Measurements from ENCODE around the gene EZR.

EZR gene

GRCh38 chr6:158819213-158819976, at the start of gene EZR:
Gene EZR, minus strand, starts transcription at chr6:158819368. Its CDS starts 1,275 bp downstream, at chr6:158818093.
- peak; percentile 79 to 80 for DNase-seq (ENCODE audit: low read depth in 2 of 2)

DNA sequence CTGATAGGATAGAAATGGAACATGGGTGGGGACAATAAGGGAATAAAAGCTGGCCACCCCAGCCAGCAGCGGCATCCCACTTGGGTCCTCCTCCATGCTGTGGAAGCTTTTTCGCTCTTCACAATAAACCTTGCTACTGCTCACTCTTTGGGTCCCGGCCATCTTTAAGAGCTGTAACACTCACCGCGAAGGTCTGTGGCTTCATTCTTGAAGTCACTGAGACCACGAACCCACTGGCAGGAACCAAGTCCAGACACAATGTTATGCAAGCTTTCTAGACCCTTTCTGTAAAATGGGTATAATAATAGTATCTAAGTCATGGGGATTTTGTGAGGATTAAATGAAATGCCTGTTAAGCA, 48.9 kb upstream of the EZR start:
- DNase-seq (ENCODE audit: low read depth in 2 of 2), result no peak

GRCh38 chr6:158867381-158868121, 48.4 kb upstream of the EZR start:
- DNase-seq (ENCODE audit: low read depth in 2 of 2), result no peak

- DNase-seq (ENCODE audit: low read depth in 2 of 2), result no peak
These were observed 46.6 kb upstream of the EZR start for GRCh38 chr6:158865769-158866168.

DNA sequence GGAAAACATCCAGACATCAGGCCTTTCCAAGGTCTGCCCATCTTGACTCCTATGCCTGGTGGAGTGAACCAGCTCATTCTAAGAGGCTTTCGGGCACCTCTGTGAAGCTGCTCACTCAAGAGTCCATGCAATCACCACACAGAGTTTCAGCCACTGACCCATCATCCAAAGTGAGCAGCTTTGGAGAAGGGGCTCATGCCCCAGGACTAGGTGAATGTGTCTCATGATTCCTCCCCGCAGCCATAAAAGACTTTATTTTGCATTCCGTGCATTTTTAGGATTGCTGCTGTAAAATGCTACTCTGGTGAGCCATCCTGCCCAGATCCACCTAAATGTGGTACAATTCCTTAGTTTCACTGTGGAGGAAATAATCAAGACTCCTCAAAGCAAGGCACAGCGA, 44.5 kb upstream of the EZR start:
- no peak for DNase-seq (ENCODE audit: low read depth in 2 of 2)

DNA sequence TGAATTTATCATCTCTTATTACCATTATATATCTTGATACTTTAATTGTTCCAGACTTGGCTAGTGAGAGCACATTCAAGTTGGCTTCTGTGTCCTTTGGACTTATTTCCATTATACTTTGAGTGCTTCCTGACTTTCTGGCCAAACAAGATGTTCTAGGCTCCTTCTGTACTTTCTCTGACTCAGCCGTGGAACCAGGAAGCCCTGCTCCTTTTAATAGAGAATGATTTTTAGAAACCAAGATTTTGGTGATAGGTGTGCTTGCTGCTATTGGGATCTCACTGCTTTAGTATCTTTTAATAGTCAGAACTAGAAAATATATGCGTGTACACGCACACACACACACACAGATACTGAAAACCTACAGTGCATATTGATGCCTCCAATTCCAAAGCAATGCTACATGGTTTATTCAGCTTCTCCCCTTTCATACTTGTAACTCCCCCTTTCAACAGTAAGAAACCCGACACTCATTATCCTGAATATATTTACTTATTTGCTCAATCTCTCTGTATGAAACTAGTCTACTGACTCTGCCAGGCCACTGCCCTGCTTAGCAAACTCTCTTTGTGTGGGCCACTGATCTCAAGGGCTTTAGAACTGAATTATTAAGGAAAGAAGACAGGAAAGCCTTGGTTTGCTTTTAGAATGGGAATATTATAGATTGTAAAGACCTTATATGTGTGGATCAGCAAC, 42.7 kb upstream of the EZR start:
- DNase-seq (ENCODE audit: low read depth in 2 of 2), result no peak

GRCh38 chr6:158860279-158860865, 41.2 kb upstream of the EZR start:
- DNase-seq (ENCODE audit: low read depth in 2 of 2), result no peak

DNA sequence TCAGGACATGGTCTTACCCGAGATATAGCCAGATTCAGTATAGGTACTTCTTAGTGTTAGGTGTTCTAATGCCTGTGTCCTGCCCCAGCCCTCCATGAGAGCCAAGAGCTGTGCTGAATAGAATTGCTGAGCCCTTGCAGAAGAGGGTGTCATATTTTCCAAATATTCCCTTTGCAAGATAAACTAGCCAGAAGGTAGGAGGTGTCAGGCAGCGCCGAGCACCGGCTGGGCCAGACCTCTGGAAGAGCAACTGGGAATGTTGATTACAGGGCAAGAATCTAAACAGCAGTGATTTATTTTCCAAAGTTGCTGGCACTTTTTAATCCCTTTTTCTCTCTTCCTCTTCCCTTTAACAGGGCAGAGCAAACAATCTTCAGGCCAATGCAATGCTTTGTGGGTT, 37.1 kb upstream of the EZR start:
- DNase-seq (ENCODE audit: low read depth in 2 of 2), result no peak

DNA sequence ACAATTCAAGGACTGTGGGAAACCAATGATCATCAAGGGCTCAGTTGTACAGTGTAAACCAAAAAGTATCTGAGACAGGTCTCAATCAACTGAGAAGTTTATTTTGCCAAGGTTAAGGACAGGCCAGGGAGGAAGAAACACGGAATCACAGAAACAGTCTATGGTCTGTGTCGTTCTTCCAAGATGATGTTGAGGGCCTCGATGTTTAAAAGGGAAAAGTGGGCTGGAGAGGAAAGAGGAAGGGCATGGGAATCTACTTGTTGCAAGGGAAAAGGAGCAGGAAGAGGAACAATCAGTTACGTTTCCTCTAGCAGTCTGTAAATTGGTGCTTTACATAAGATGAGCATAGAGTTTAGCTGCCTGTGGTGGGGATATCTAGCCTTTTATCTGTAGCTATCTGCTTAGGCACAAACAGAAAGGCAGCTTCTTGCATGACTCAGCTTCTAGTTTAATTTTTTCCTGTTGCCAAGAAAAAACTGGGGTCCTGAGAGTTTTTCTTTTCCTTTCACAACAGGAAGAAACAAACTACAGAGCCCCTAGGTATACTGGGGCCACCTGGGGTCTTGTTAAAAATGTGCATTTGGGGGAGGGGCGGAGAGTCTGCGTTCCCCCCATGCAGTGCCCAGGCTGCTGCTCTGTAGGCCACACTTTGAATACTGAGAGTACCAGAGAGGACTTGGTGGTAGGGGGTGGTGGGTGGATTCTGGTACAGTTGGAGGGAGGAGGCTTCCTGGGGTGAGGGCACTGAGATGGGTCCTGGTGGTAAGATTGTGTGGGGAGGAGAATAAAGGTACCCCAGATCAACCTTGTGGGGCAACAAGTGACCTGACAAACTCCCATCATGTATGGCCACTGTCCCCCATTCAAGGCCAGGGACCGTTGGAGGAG, 35.3 kb upstream of the EZR start:
- no peak for DNase-seq (ENCODE audit: low read depth in 2 of 2)

DNA sequence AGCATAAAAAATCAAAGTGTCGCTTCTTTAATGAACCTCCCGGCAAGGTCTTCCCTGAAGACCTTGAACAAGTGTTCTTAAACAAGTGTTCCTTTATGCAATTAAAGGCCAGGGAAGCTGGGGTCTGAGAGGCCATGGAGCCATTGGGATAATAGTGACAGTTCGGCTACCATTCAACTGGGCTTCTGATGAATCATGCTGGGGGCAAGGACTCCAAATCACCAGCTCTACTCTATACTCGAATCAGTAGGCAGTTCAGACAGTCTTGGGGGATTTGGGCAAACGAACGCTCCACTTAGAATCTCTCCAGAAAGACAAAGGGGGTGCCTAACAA, 34.7 kb upstream of the EZR start:
- DNase-seq (ENCODE audit: low read depth in 2 of 2), result no peak

- peak; percentile 79 for DNase-seq (ENCODE audit: low read depth in 2 of 2)
These were observed 34.1 kb upstream of the EZR start for GRCh38 chr6:158853072-158853879.

- DNase-seq (ENCODE audit: low read depth in 2 of 2), result no peak
These were observed 33.3 kb upstream of the EZR start for GRCh38 chr6:158852312-158853071.

GRCh38 chr6:158850807-158851115, 31.6 kb upstream of the EZR start:
- no peak for DNase-seq (ENCODE audit: low read depth in 2 of 2)

GRCh38 chr6:158849899-158850806, 31.0 kb upstream of the EZR start:
- DNase-seq (ENCODE audit: low read depth in 2 of 2), result peak in 1 of 2 donors; percentile 36

- no peak for DNase-seq (ENCODE audit: low read depth in 2 of 2)
These were observed 29.3 kb upstream of the EZR start for GRCh38 chr6:158848490-158848895.

DNA sequence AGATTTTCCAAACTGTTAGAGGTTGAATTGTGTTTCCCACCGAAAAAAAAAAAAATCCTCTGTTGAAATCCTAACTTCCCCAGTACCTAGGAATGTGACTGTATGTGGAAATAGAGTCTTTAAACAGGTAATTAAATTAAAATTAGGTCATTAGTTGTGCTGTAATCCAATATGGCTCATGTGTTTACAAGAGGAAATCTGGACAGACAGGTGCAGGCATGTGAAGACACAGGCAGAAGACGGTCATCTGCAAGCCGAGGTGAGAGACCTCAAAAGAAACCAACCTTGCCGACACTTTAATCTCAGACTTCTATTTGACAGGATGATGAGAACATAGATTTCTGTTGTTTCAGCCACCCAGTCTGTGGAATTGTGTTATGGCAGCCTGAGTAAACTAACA, 28.6 kb upstream of the EZR start:
- no peak for DNase-seq (ENCODE audit: low read depth in 2 of 2)

GRCh38 chr6:158847012-158847529, 27.9 kb upstream of the EZR start:
- DNase-seq (ENCODE audit: low read depth in 2 of 2), result no peak

DNA sequence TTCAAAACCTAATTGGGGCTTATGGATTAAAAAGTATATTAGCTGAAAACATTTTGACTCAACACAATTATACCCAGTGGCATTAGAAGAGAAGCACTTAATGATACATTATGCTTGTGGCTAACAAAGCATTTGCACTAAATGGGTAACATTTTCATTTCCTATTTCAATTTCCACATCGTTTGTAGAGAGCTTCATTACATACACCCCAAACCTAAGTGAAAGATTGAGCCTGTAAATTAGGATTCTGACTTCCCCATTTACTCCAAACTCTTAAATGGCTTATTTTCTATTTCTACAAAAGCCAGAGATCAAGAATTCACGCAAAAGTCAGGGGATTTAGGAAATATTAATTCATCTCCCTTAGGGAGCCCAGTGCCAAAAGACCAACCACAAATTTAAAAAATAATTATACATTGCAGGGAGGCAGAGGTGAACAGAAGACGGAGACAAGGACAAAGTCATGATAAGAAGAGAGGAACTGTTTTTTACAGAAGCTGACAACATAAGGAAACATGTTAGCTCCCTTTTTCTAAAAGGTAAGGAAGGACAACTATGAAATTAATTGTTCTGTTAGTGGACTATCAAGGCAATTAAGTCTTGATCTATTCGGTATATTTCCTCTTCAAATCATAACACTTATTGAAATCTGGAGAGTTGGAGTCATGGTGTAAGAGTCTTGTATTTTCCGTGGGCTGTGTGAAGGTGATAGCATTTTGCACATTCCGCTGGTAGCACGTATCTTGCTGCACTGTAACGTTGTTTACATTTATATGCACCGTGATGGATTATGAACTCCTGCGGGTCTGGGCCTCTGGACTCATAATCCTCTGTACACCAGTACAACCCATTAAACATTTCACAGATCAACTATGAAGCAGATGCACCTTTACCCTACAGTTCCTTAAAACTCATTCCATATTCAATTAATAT, 24.8 kb upstream of the EZR start:
- no peak for DNase-seq (ENCODE audit: low read depth in 2 of 2)
